HL-60 (cell line): ENCODE results near the gene SGMS1.

Source experiments
- DNase-seq, 2 experiments: peaks; one replicate each; pipeline ENCODE4 v3.0.0-alpha.2; 2010 to 2020; ENCODE audit warnings: low read depth in 1 of 2, low spot score in 1 of 2
- H3K27ac ChIP-seq: fragments of 250-450 bp; sonication (Bioruptor Pico); replicated peaks from 2 replicates; pipeline ENCODE4 v1.5.1; 2020; ENCODE audit warnings: mild to moderate bottlenecking, moderate library complexity
- H3K27me3 ChIP-seq: fragments of 250-450 bp; sonication (Bioruptor Pico); 2 replicates; pipeline ENCODE4 v1.5.1; 2021; ENCODE audit warnings: mild to moderate bottlenecking, moderate library complexity; ENCODE audit not compliant: insufficient read depth, poor library complexity, severe bottlenecking
- H3K4me3 ChIP-seq: replicated peaks from 2 replicates; pipeline ENCODE4 v1.5.1; 2011; ENCODE audit warnings: mild to moderate bottlenecking, control low read depth, low read length; ENCODE audit not compliant: insufficient read depth
- CTCF ChIP-seq: IDR thresholded peaks from one replicate; pipeline ENCODE4 v1.5.1; 2011; ENCODE audit warnings: low read length, control low read depth, inconsistent platforms; ENCODE audit not compliant: insufficient read depth
- GABPA ChIP-seq: IDR thresholded peaks from 2 replicates; pipeline ENCODE4 v1.6.1; 2012; ENCODE audit warnings: low read depth
- POLR2AphosphoS5 ChIP-seq: IDR thresholded peaks from 2 replicates; pipeline ENCODE4 v1.6.1; 2012; ENCODE audit warnings: low read depth
- REST ChIP-seq: IDR thresholded peaks from 2 replicates; pipeline ENCODE4 v1.6.1; 2012; ENCODE audit warnings: low read depth; ENCODE audit not compliant: insufficient replicate concordance
- SPI1 ChIP-seq: IDR thresholded peaks from 2 replicates; pipeline ENCODE4 v1.6.1; 2012; ENCODE audit warnings: low read depth, mild to moderate bottlenecking, borderline replicate concordance

SGMS1 gene

DNA sequence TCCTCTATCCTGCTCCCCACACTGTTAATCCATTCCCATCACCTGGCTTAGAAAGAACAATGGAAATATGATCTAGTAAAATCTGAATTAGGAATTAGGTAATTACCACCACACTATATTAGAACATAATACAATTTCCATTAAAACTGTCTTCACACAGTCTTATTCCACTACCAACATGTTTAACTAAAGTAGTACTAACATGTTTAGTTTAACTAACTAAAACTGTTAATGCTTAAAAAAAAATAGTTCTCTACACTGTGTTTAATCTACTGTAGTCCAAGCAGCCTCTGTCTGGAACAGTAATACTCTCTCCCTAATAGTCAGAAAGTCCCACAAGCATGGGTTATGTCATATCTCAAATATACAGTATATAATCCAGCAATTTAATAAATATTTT lies 150.8 kb downstream of the SGMS1 start:
- TF ChIP-seq SPI1 (no peak), CTCF (no peak), REST (no peak), POLR2AphosphoS5 (no peak), GABPA (no peak)
- Histone ChIP-seq H3K4me3 (no peak overlapping the region), H3K27me3 (no peaks in the 10 kb centered on the region), H3K27ac (no peak overlapping the region)
- no peak for DNase-seq

DNA sequence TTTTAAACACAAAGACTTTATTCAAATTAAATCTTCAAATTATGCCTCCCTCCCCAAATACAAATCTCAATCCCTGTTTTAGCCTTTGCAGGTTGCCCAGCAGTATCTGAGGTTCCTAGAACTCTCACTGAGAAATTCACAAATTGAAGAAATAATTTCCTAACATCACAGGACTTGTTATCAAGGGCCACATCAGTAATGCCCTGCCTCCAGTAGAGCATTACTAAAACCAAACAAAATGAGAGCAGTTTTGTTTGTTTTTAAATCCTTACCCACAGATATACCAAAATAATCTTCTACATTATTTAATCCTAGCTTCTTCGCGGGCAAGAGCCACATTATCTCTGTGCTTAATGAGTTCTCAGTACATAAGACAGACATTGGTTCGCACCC lies 152.2 kb downstream of the SGMS1 start:
- TF ChIP-seq CTCF (no peak), REST (no peak)
- DNase-seq = no peak

GRCh38 chr10:50470798-50471582 lies 152.8 kb downstream of the SGMS1 start:
- DNase-seq = no peak
- H3K4me3 ChIP-seq = no peak overlapping the region
- H3K27me3 ChIP-seq = no peaks in the 10 kb centered on the region
- H3K27ac ChIP-seq = peak overlapping the region; percentile 42
- TF ChIP-seq POLR2AphosphoS5 (no peak), SPI1 (no peak), GABPA (no peak), REST (no peak), CTCF (no peak)

More for the DNA sequence above, 152.2 kb downstream of the SGMS1 start:
- H3K4me3 ChIP-seq = no peak overlapping the region
- no peak overlapping the region for H3K27ac ChIP-seq
- no peaks in the 10 kb centered on the region for H3K27me3 ChIP-seq
